Measurements from ENCODE around the gene ART1.
"Not testable (repeated sequence)": the region's sequence is repeated elsewhere in the genome, so short reads cannot be mapped to it uniquely, and the experiment has no call there.

Gene ART1

GRCh38 chr11:3626250-3626960, 18.5 kb upstream of the ART1 start:
- DNase-seq (ENCODE audit: low read depth, low spot score) = no peak

GRCh38 chr11:3627291-3627690, 17.6 kb upstream of the ART1 start:
- DNase-seq (ENCODE audit: low read depth, low spot score) = no peak
- no peak overlapping the region for H3K4me3 ChIP-seq (ENCODE audit: low read length)

More at GRCh38 chr11:3626250-3626960, 18.5 kb upstream of the ART1 start:
- H3K4me3 ChIP-seq (ENCODE audit: low read length) = no peak overlapping the region

DNA sequence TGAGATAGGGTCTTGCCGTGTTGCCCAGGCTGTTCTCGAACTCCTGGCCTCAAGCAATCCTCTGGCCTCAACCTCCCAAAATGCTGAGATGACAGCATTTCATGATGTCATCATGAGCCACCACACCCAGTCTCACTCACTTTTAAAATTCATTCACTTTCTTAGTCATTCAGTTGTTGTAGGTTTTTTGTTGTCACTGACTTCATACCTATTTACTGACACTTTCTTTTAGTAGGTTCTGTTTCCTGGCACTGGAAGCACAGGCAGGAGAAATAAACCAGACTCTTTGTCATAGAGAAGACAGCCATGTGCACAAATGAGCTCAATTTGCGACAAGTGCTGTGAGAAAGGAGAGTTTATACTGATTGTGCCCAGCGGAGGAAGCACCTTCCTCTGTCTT, 13.6 kb upstream of the ART1 start:
- DNase-seq (ENCODE audit: low read depth, low spot score) = no peak
- no peak overlapping the region for H3K4me3 ChIP-seq (ENCODE audit: low read length)

- H3K4me3 ChIP-seq (ENCODE audit: low read length) = no peak overlapping the region
- DNase-seq (ENCODE audit: low read depth, low spot score) = no peak
Observed at GRCh38 chr11:3632070-3632660, 12.8 kb upstream of the ART1 start.

DNA sequence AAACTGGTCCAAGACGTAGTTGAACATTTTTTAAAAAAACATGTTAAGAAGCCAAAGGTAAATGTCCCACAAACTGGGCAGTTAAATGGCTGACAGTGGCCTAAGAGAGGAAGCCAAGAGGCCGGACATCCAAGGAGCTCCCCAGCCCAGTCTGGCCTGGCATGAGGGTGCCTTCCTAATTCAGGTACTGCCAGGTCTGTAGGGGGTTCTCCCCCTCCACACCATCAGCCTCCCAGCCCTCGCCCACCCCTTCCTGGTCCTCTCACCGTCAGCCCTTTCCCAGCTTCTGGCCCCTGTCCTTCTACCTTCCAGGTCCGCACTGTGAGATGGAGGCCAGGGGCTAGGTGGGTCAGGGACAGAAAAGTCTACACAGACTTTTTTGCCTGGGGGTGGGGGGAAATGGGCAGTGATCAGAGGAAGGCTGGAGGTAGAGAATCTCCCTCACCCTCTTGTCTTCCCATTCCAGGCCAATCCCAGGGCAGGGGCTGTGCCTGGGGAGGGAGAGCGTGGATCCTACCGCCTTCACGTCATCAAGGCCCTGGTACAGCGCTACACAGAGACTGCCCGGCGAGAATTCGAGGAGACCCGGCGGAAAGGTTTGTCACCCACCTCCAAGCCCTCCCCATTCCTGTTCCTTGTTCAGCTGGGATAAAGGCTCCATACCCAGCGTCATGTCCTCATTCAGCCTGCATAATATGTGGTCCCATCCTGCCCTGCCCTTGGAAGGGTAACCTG, 9.1 kb upstream of the ART1 start:
- H3K4me3 ChIP-seq (ENCODE audit: low read length) = no peak overlapping the region
- no peak for DNase-seq (ENCODE audit: low read depth, low spot score)

DNA sequence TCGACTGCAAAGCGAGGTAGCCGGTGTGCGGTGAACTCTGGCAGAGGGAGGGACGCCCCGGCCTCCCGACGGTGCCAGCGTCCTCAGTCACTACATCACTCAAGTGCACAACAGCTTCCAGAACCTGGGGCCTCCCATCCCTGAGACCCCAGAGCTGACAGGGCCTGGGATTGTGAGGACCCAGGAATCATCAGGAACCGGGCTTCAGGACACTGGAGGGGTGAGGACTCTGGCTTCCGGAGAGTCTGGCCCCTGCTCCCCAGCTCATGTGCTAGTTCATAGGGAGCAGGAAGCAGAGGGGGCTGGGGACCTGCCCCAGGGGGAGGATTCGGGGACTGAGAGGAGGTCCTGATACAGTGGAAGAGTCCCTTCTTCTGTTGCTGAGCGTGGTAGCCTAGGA, 7.7 kb upstream of the ART1 start:
- H3K4me3 ChIP-seq (ENCODE audit: low read length) = no peak overlapping the region
- no peak for DNase-seq (ENCODE audit: low read depth, low spot score)

GRCh38 chr11:3638513-3638912, 6.4 kb upstream of the ART1 start:
- no peak overlapping the region for H3K4me3 ChIP-seq (ENCODE audit: low read length)
- no peak for DNase-seq (ENCODE audit: low read depth, low spot score)

- no peak for DNase-seq (ENCODE audit: low read depth, low spot score)
- no peak overlapping the region for H3K4me3 ChIP-seq (ENCODE audit: low read length)
Observed at GRCh38 chr11:3639841-3640240, 5.1 kb upstream of the ART1 start.

DNA sequence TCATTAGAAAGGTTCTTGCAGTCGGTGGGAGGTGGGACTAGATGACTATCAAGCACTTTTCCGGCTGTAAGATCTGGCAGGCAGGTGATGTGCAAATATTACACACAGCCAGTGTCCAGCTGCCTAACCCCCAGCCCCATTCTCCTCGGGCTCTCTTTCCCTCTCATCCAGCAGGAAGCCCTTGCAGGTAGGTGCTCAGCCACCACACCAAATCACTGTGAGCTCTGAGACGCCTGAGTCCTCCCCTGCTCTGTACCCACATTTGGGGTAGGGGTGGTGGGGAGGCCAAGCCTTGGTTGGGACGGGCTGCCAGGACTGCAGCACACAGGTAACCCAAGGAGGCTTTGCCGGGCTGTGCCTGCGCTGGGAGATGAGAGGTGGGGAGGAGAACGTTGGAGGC, 3.7 kb upstream of the ART1 start:
- no peak for DNase-seq (ENCODE audit: low read depth, low spot score)
- H3K4me3 ChIP-seq (ENCODE audit: low read length) = no peak overlapping the region

- no peak for DNase-seq (ENCODE audit: low read depth, low spot score)
- peak within 1 kb of the TSS; percentile 46 for H3K4me3 ChIP-seq (ENCODE audit: low read length)
Observed at GRCh38 chr11:3641701-3642070, 3.2 kb upstream of the ART1 start, which contains the start of gene ART5. Gene ART5, minus strand, starts transcription at chr11:3641992. Its CDS starts 130 bp downstream, at chr11:3641862.

GRCh38 chr11:3642071-3642951, 2.6 kb upstream of the ART1 start:
- DNase-seq (ENCODE audit: low read depth, low spot score) = peak; percentile 54
- H3K4me3 ChIP-seq (ENCODE audit: low read length) = peak overlapping the region; percentile 46

- not testable (repeated sequence) for DNase-seq (ENCODE audit: low read depth, low spot score); H3K4me3 ChIP-seq (ENCODE audit: low read length)
Observed at GRCh38 chr11:3643102-3643546, 1.8 kb upstream of the ART1 start.

- DNase-seq (ENCODE audit: low read depth, low spot score) = no peak
- H3K4me3 ChIP-seq (ENCODE audit: low read length) = no peak overlapping the region
Observed at GRCh38 chr11:3645552-3645951, 624 bp downstream of the ART1 start.

DNA sequence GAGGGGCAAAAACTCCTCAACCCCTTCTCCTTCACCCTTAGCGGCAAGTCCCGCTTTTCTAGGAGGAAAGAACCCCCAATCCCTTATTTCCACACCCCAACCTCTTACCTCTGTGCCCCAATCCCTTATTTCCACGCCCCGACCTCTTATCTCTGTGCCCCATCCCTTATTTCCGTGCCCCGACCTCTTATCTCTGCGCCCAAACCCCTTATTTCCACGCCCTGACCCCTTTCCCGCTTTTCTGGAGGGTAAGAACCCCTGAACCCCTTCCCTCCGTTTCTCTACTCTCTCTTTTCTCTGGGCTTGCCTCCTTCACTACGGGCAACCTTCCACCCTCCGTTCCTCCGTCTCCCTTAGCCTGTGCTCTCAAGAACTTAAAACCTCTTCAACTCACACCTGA, 3.9 kb downstream of the ART1 start:
- DNase-seq (ENCODE audit: low read depth, low spot score); H3K4me3 ChIP-seq (ENCODE audit: low read length): not testable (repeated sequence)

- not testable (repeated sequence) for DNase-seq (ENCODE audit: low read depth, low spot score); H3K4me3 ChIP-seq (ENCODE audit: low read length)
Observed at GRCh38 chr11:3649374-3649773, 4.4 kb downstream of the ART1 start.

- DNase-seq (ENCODE audit: low read depth, low spot score); H3K4me3 ChIP-seq (ENCODE audit: low read length): not testable (repeated sequence)
Observed at GRCh38 chr11:3652514-3652913, 7.6 kb downstream of the ART1 start.

GRCh38 chr11:3655547-3655946, 10.6 kb downstream of the ART1 start:
- DNase-seq (ENCODE audit: low read depth, low spot score) = no peak

DNA sequence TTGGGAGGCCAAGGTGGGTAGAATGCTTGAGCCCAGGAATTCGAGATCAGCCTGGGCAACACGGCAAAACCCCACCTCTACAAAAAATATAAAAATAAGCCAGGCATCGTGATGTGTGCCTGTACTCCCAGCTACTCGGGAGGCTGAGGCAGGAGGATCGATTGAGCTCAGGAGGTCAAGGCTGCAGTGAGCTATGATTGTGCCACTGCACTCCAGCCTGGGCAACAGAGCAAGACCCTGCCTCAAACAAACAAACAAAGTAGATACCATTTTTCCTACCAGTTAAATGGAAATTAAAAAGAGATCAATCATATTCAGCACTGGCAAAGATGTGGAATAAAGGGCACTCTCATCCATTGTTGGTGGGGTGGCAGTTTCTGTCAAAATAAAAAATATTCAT, 12.4 kb downstream of the ART1 start:
- not testable (repeated sequence) for DNase-seq (ENCODE audit: low read depth, low spot score); H3K4me3 ChIP-seq (ENCODE audit: low read length)

More at GRCh38 chr11:3655547-3655946, 10.6 kb downstream of the ART1 start:
- no peak overlapping the region for H3K4me3 ChIP-seq (ENCODE audit: low read length)

- DNase-seq (ENCODE audit: low read depth, low spot score) = no peak
- no peak overlapping the region for H3K4me3 ChIP-seq (ENCODE audit: low read length)
Observed at GRCh38 chr11:3658252-3658651, 13.3 kb downstream of the ART1 start.

Data from Jurkat, Clone E6-1 (cell line).